GM19324 (cell line): ENCODE data around the gene NLRC5.
"Not testable (repeated sequence)": the region's sequence is repeated elsewhere in the genome, so short reads cannot be mapped to it uniquely, and the experiment has no call there.

Source experiments
- ATAC-seq: cut with Tn5 transposase; IDR thresholded peaks from one replicate; pipeline ENCODE4 v1.9.1; 2021; ENCODE audit warnings: mild to moderate bottlenecking, moderate library complexity; ENCODE audit not compliant: unreplicated experiment, low FRiP score

NLRC5 gene

GRCh38 chr16:57093666-57094564 lies 104.6 kb downstream of the NLRC5 start:
- no peak for ATAC-seq

GRCh38 chr16:57094911-57095310 lies 105.6 kb downstream of the NLRC5 start:
- no peak for ATAC-seq

- no peak for ATAC-seq
These were observed 106.8 kb downstream of the NLRC5 start for GRCh38 chr16:57096192-57096591.

GRCh38 chr16:57096793-57097192 lies 107.4 kb downstream of the NLRC5 start:
- ATAC-seq = no peak

- no peak for ATAC-seq
These were observed 109.0 kb downstream of the NLRC5 start for GRCh38 chr16:57098188-57098841.

- ATAC-seq = not testable (repeated sequence)
These were observed 110.6 kb downstream of the NLRC5 start for GRCh38 chr16:57099965-57100364.

GRCh38 chr16:57100445-57100844 lies 111.1 kb downstream of the NLRC5 start:
- ATAC-seq = no peak

- no peak for ATAC-seq
These were observed 113.8 kb downstream of the NLRC5 start for GRCh38 chr16:57102888-57103851.

- no peak for ATAC-seq
These were observed 115.3 kb downstream of the NLRC5 start for GRCh38 chr16:57104706-57105105.

GRCh38 chr16:57105184-57105583 lies 115.8 kb downstream of the NLRC5 start:
- ATAC-seq = no peak

GRCh38 chr16:57106767-57107166 lies 117.4 kb downstream of the NLRC5 start:
- ATAC-seq = no peak

- ATAC-seq = no peak
These were observed 118.1 kb downstream of the NLRC5 start for GRCh38 chr16:57107321-57107922.

- no peak for ATAC-seq
These were observed 119.1 kb downstream of the NLRC5 start for GRCh38 chr16:57108432-57108831.

GRCh38 chr16:57109259-57110105 lies 120.1 kb downstream of the NLRC5 start:
- ATAC-seq = not testable (repeated sequence)

- ATAC-seq = no peak
These were observed 121.6 kb downstream of the NLRC5 start for GRCh38 chr16:57110937-57111336.

GRCh38 chr16:57111420-57111819 lies 122.1 kb downstream of the NLRC5 start:
- no peak for ATAC-seq

- no peak for ATAC-seq
These were observed 123.2 kb downstream of the NLRC5 start for GRCh38 chr16:57112403-57113041.

GRCh38 chr16:57113042-57113453 lies 123.7 kb downstream of the NLRC5 start:
- ATAC-seq = no peak

GRCh38 chr16:57113664-57114063 lies 124.3 kb downstream of the NLRC5 start:
- no peak for ATAC-seq
